ENCODE results near the gene HMG20A.

HMG20A gene

GRCh38 chr15:77513226-77513625 is 92.5 kb downstream of the HMG20A start:
- Histone ChIP-seq H3K4me3 (ENCODE audit: low read depth in 1 of 5, low read length in 5 of 5) (no peak overlapping the region), H3K4me1 (ENCODE audit: control insufficient read depth in 5 of 5, insufficient read depth in 5 of 5, low read length in 5 of 5) (peaks cover 12 to 32% (median 23%) of the 10 kb centered on the region in 5 donors), H3K27ac (ENCODE audit: low read depth, low read length) (no peak overlapping the region), H3K36me3 (ENCODE audit: control insufficient read depth in 5 of 5, insufficient read depth in 5 of 5, low read length in 5 of 5) (no peaks in the 10 kb centered on the region), H3K9me3 (ENCODE audit: control insufficient read depth in 5 of 5, low read length in 5 of 5) (no peaks in the 10 kb centered on the region), H3K27me3 (ENCODE audit: control insufficient read depth in 5 of 5, insufficient read depth in 4 of 5, low read length in 5 of 5) (no peaks in the 10 kb centered on the region), H3K9ac (ENCODE audit: low read length in 5 of 5) (no peak overlapping the region)

DNA sequence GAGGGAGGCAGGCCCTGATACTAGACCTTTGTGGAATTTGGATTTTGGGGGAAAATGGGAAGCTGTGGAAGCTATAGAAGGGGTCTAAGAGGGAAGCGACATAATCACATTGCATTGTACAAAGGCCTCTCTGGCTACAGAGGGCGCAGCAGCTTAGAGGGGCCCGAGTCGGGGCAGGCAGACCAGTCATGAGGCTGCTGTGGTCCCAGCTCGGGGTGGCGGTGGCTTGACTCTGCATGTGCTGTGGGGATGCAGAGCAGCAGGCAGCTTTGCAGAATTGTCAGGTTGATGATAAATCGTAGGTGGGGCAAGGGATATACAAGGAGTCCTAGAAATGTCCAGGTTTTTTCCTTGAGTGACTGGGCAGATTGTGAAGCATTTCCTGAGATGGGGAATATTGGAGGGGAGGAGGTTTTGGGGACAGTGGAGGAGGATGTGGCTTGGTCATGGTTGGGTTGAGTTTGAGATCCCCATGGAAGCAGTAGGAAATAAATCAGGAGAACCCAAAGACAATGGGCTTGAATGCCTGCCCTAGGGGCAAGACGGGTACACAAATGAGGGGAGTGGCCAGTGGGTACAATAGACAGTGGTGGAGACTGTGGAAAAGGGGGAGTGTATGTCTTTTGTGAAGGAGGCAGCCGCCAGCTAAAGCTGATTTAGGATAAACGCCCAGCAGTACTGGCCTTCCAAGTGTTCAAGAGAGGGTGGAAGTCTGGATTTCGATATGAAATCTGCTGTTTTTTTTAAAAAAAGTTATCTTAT is 94.1 kb downstream of the HMG20A start:
- Histone ChIP-seq H3K36me3 (ENCODE audit: control insufficient read depth in 5 of 5, insufficient read depth in 5 of 5, low read length in 5 of 5) (no peaks in the 10 kb centered on the region), H3K27ac (ENCODE audit: low read depth, low read length) (no peak overlapping the region), H3K4me3 (ENCODE audit: low read depth in 1 of 5, low read length in 5 of 5) (no peak overlapping the region), H3K9ac (ENCODE audit: low read length in 5 of 5) (no peak overlapping the region), H3K4me1 (ENCODE audit: control insufficient read depth in 5 of 5, insufficient read depth in 5 of 5, low read length in 5 of 5) (peaks cover 7 to 17% (median 11%) of the 10 kb centered on the region in 5 donors), H3K27me3 (ENCODE audit: control insufficient read depth in 5 of 5, insufficient read depth in 4 of 5, low read length in 5 of 5) (no peaks in the 10 kb centered on the region), H3K9me3 (ENCODE audit: control insufficient read depth in 5 of 5, low read length in 5 of 5) (no peaks in the 10 kb centered on the region)

GRCh38 chr15:77515613-77516012 is 94.9 kb downstream of the HMG20A start:
- Histone ChIP-seq H3K36me3 (ENCODE audit: control insufficient read depth in 5 of 5, insufficient read depth in 5 of 5, low read length in 5 of 5) (no peaks in the 10 kb centered on the region), H3K9me3 (ENCODE audit: control insufficient read depth in 5 of 5, low read length in 5 of 5) (no peaks in the 10 kb centered on the region), H3K27me3 (ENCODE audit: control insufficient read depth in 5 of 5, insufficient read depth in 4 of 5, low read length in 5 of 5) (no peaks in the 10 kb centered on the region), H3K4me1 (ENCODE audit: control insufficient read depth in 5 of 5, insufficient read depth in 5 of 5, low read length in 5 of 5) (peaks cover 4 to 9% (median 7%) of the 10 kb centered on the region in 5 donors), H3K4me3 (ENCODE audit: low read depth in 1 of 5, low read length in 5 of 5) (no peak overlapping the region), H3K9ac (ENCODE audit: low read length in 5 of 5) (no peak overlapping the region), H3K27ac (ENCODE audit: low read depth, low read length) (no peak overlapping the region)

DNA sequence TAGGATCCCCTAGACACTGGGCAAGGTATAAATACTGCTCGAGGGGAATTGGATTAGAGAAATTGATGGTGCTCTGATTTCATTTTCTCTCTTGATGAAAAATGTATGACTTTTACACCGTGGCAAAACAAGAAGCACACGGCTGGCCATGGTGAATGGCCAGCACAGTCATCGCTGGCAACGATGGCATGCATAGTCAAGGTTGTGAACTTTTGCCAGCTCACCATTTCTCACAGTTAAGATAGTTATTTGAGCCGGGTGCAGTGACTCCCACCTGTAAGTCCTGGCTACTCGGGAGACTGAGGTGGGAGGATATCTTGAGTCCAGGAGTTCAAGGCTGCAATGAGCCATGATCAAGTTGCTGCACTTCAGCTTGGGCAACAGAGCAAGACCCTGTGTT is 95.4 kb downstream of the HMG20A start:
- H3K27me3 ChIP-seq (ENCODE audit: control insufficient read depth in 5 of 5, insufficient read depth in 4 of 5, low read length in 5 of 5), result no peaks in the 10 kb centered on the region
- no peaks in the 10 kb centered on the region for H3K36me3 ChIP-seq (ENCODE audit: control insufficient read depth in 5 of 5, insufficient read depth in 5 of 5, low read length in 5 of 5)
- no peaks in the 10 kb centered on the region for H3K9me3 ChIP-seq (ENCODE audit: control insufficient read depth in 5 of 5, low read length in 5 of 5)
- no peak overlapping the region for H3K4me3 ChIP-seq (ENCODE audit: low read depth in 1 of 5, low read length in 5 of 5)
- no peak overlapping the region for H3K27ac ChIP-seq (ENCODE audit: low read depth, low read length)
- peaks cover 4 to 7% (median 4%) of the 10 kb centered on the region in 5 donors for H3K4me1 ChIP-seq (ENCODE audit: control insufficient read depth in 5 of 5, insufficient read depth in 5 of 5, low read length in 5 of 5)
- H3K9ac ChIP-seq (ENCODE audit: low read length in 5 of 5), result no peak overlapping the region

DNA sequence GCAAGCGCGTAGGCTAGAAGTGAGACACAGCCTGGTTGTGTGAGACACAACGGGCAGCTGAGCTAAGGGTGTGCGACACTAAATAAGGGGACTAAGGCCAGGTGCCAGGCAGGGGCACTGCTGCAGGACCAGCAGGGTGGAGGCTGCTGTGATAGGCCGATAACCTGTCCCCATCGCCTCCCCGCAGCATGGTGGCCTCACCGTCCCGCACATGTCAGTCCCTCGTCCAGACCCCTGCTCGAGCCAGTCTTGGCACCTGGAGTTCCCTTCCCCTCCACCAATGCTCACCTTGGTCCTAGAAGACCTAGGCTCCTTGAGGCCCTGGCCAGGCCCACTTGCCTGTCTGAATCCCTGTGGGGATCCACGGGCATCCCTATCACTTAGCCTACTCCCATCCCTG is 96.1 kb downstream of the HMG20A start:
- H3K4me3 ChIP-seq (ENCODE audit: low read depth in 1 of 5, low read length in 5 of 5), result no peak overlapping the region
- no peak overlapping the region for H3K9ac ChIP-seq (ENCODE audit: low read length in 5 of 5)
- H3K4me1 ChIP-seq (ENCODE audit: control insufficient read depth in 5 of 5, insufficient read depth in 5 of 5, low read length in 5 of 5), result peaks cover 0 to 7% (median 4%) of the 10 kb centered on the region in 5 donors
- no peaks in the 10 kb centered on the region for H3K27me3 ChIP-seq (ENCODE audit: control insufficient read depth in 5 of 5, insufficient read depth in 4 of 5, low read length in 5 of 5)
- H3K36me3 ChIP-seq (ENCODE audit: control insufficient read depth in 5 of 5, insufficient read depth in 5 of 5, low read length in 5 of 5), result no peaks in the 10 kb centered on the region
- no peaks in the 10 kb centered on the region for H3K9me3 ChIP-seq (ENCODE audit: control insufficient read depth in 5 of 5, low read length in 5 of 5)
- no peak overlapping the region for H3K27ac ChIP-seq (ENCODE audit: low read depth, low read length)

GRCh38 chr15:77517579-77517978 is 96.9 kb downstream of the HMG20A start:
- Histone ChIP-seq H3K4me1 (ENCODE audit: control insufficient read depth in 5 of 5, insufficient read depth in 5 of 5, low read length in 5 of 5) (peaks cover 0 to 7% (median 4%) of the 10 kb centered on the region in 5 donors), H3K9me3 (ENCODE audit: control insufficient read depth in 5 of 5, low read length in 5 of 5) (no peaks in the 10 kb centered on the region), H3K9ac (ENCODE audit: low read length in 5 of 5) (no peak overlapping the region), H3K27me3 (ENCODE audit: control insufficient read depth in 5 of 5, insufficient read depth in 4 of 5, low read length in 5 of 5) (no peaks in the 10 kb centered on the region), H3K4me3 (ENCODE audit: low read depth in 1 of 5, low read length in 5 of 5) (no peak overlapping the region), H3K36me3 (ENCODE audit: control insufficient read depth in 5 of 5, insufficient read depth in 5 of 5, low read length in 5 of 5) (no peaks in the 10 kb centered on the region), H3K27ac (ENCODE audit: low read depth, low read length) (no peak overlapping the region)

- Histone ChIP-seq H3K27ac (ENCODE audit: low read depth, low read length) (no peak overlapping the region), H3K36me3 (ENCODE audit: control insufficient read depth in 5 of 5, insufficient read depth in 5 of 5, low read length in 5 of 5) (no peaks in the 10 kb centered on the region), H3K9ac (ENCODE audit: low read length in 5 of 5) (no peak overlapping the region), H3K4me1 (ENCODE audit: control insufficient read depth in 5 of 5, insufficient read depth in 5 of 5, low read length in 5 of 5) (no peaks in the 10 kb centered on the region), H3K9me3 (ENCODE audit: control insufficient read depth in 5 of 5, low read length in 5 of 5) (no peaks in the 10 kb centered on the region), H3K4me3 (ENCODE audit: low read depth in 1 of 5, low read length in 5 of 5) (no peak overlapping the region), H3K27me3 (ENCODE audit: control insufficient read depth in 5 of 5, insufficient read depth in 4 of 5, low read length in 5 of 5) (no peaks in the 10 kb centered on the region)
Observed at GRCh38 chr15:77518458-77518857, 97.8 kb downstream of the HMG20A start.

GRCh38 chr15:77519540-77519939 is 98.9 kb downstream of the HMG20A start:
- no peak overlapping the region for H3K4me3 ChIP-seq (ENCODE audit: low read depth in 1 of 5, low read length in 5 of 5)
- H3K4me1 ChIP-seq (ENCODE audit: control insufficient read depth in 5 of 5, insufficient read depth in 5 of 5, low read length in 5 of 5), result no peaks in the 10 kb centered on the region
- no peaks in the 10 kb centered on the region for H3K27me3 ChIP-seq (ENCODE audit: control insufficient read depth in 5 of 5, insufficient read depth in 4 of 5, low read length in 5 of 5)
- no peak overlapping the region for H3K9ac ChIP-seq (ENCODE audit: low read length in 5 of 5)
- H3K36me3 ChIP-seq (ENCODE audit: control insufficient read depth in 5 of 5, insufficient read depth in 5 of 5, low read length in 5 of 5), result no peaks in the 10 kb centered on the region
- H3K27ac ChIP-seq (ENCODE audit: low read depth, low read length), result no peak overlapping the region
- no peaks in the 10 kb centered on the region for H3K9me3 ChIP-seq (ENCODE audit: control insufficient read depth in 5 of 5, low read length in 5 of 5)

GRCh38 chr15:77521206-77521605 is 100.5 kb downstream of the HMG20A start:
- no peaks in the 10 kb centered on the region for H3K27me3 ChIP-seq (ENCODE audit: control insufficient read depth in 5 of 5, insufficient read depth in 4 of 5, low read length in 5 of 5)
- H3K27ac ChIP-seq (ENCODE audit: low read depth, low read length), result no peak overlapping the region
- no peaks in the 10 kb centered on the region for H3K9me3 ChIP-seq (ENCODE audit: control insufficient read depth in 5 of 5, low read length in 5 of 5)

DNA sequence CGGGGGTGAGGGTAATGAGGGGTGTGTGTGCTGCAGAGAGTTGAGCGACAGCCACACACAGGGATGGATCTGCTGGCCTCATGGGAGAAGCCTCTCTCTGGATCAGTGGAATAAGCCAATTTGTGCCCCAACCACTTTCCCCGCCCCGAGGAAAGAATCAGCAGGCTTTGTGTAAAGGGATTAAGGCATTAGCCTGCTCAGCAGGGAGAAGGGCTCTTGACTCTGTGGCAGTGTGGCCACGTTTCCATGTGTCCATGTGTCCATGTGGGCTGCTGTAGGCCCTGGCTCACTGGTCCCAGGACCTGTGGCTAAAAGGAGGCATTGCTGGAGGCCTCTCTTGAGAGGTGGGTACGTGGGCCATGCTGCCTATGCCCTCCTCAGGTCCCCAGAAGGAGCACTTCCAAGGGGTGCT is 104.7 kb downstream of the HMG20A start:
- no peak overlapping the region for H3K27ac ChIP-seq (ENCODE audit: low read depth, low read length)
- no peaks in the 10 kb centered on the region for H3K9me3 ChIP-seq (ENCODE audit: control insufficient read depth in 5 of 5, low read length in 5 of 5)
- H3K9ac ChIP-seq (ENCODE audit: low read length in 5 of 5), result no peak overlapping the region
- H3K4me1 ChIP-seq (ENCODE audit: control insufficient read depth in 5 of 5, insufficient read depth in 5 of 5, low read length in 5 of 5), result peaks cover 0 to 22% (median 20%) of the 10 kb centered on the region in 5 donors
- no peaks in the 10 kb centered on the region for H3K36me3 ChIP-seq (ENCODE audit: control insufficient read depth in 5 of 5, insufficient read depth in 5 of 5, low read length in 5 of 5)
- H3K4me3 ChIP-seq (ENCODE audit: low read depth in 1 of 5, low read length in 5 of 5), result no peak overlapping the region
- H3K27me3 ChIP-seq (ENCODE audit: control insufficient read depth in 5 of 5, insufficient read depth in 4 of 5, low read length in 5 of 5), result no peaks in the 10 kb centered on the region

More at GRCh38 chr15:77521206-77521605, 100.5 kb downstream of the HMG20A start:
- H3K36me3 ChIP-seq (ENCODE audit: control insufficient read depth in 5 of 5, insufficient read depth in 5 of 5, low read length in 5 of 5), result no peaks in the 10 kb centered on the region
- no peak overlapping the region for H3K9ac ChIP-seq (ENCODE audit: low read length in 5 of 5)
- no peaks in the 10 kb centered on the region for H3K4me1 ChIP-seq (ENCODE audit: control insufficient read depth in 5 of 5, insufficient read depth in 5 of 5, low read length in 5 of 5)
- H3K4me3 ChIP-seq (ENCODE audit: low read depth in 1 of 5, low read length in 5 of 5), result no peak overlapping the region
